ENCODE data around the gene DNMT3B.

The DNMT3B gene

GRCh38 chr20:32789896-32790750, 27.9 kb downstream of the DNMT3B start:
- H3K79me2 ChIP-seq (ENCODE audit: insufficient read depth, low read length) = no peaks in the 10 kb centered on the region
- peak; percentile 86 for ATAC-seq (ENCODE audit: insufficient read depth, low read depth)
- no peak overlapping the region for H3K4me2 ChIP-seq (ENCODE audit: insufficient read depth, low read length)

GRCh38 chr20:32790751-32791057, 28.5 kb downstream of the DNMT3B start:
- Histone ChIP-seq H3K9me3 (ENCODE audit: insufficient read depth, low read length, severe bottlenecking) (no peaks in the 10 kb centered on the region), H2AFZ (ENCODE audit: low read depth, low read length) (no peak overlapping the region), H3K79me2 (ENCODE audit: insufficient read depth, low read length) (no peaks in the 10 kb centered on the region), H3K4me3 (ENCODE audit: low read depth in 1 of 2, low read length in 2 of 2) (no peak overlapping the region), H3K36me3 (ENCODE audit: insufficient read depth, low read length) (peaks cover 46% of the 10 kb centered on the region), H3K27ac (ENCODE audit: low read length) (no peak overlapping the region), H4K20me1 (ENCODE audit: insufficient read depth, low read length) (no peaks in the 10 kb centered on the region), H3K4me1 (ENCODE audit: insufficient read depth, low read length) (peaks cover 44% of the 10 kb centered on the region), H3K27me3 (ENCODE audit: insufficient read depth, low read length, poor library complexity) (no peaks in the 10 kb centered on the region), H3K9ac (ENCODE audit: low read depth, low read length) (no peak overlapping the region), H3K4me2 (ENCODE audit: insufficient read depth, low read length) (no peak overlapping the region)
- DNase-seq (no peak), ATAC-seq (ENCODE audit: insufficient read depth, low read depth) (no peak)
- TF ChIP-seq CTCF (IDR thresholded peaks at IDR 0.05; ENCODE audit: borderline replicate concordance, extremely low read depth, low read length, poor library complexity, severe bottlenecking) (no peak), EZH2 (IDR thresholded peaks at IDR 0.05; ENCODE audit: borderline replicate concordance, low read depth, low read length, severe bottlenecking) (no peak)

More at GRCh38 chr20:32789896-32790750, 27.9 kb downstream of the DNMT3B start:
- Histone ChIP-seq H3K4me1 (ENCODE audit: insufficient read depth, low read length) (peaks cover 38% of the 10 kb centered on the region), H3K9ac (ENCODE audit: low read depth, low read length) (no peak overlapping the region), H4K20me1 (ENCODE audit: insufficient read depth, low read length) (no peaks in the 10 kb centered on the region), H3K27ac (ENCODE audit: low read length) (no peak overlapping the region), H3K27me3 (ENCODE audit: insufficient read depth, low read length, poor library complexity) (no peaks in the 10 kb centered on the region), H3K4me3 (ENCODE audit: low read depth in 1 of 2, low read length in 2 of 2) (no peak overlapping the region), H3K9me3 (ENCODE audit: insufficient read depth, low read length, severe bottlenecking) (no peaks in the 10 kb centered on the region), H3K36me3 (ENCODE audit: insufficient read depth, low read length) (peaks cover 46% of the 10 kb centered on the region), H2AFZ (ENCODE audit: low read depth, low read length) (no peak overlapping the region)
- DNase-seq = peak; percentile 86
- TF ChIP-seq EZH2 (IDR thresholded peaks at IDR 0.05; ENCODE audit: borderline replicate concordance, low read depth, low read length, severe bottlenecking) (no peak), CTCF (IDR thresholded peaks at IDR 0.05; ENCODE audit: borderline replicate concordance, extremely low read depth, low read length, poor library complexity, severe bottlenecking) (peak; percentile 100)

GRCh38 chr20:32792316-32792715, 30.1 kb downstream of the DNMT3B start:
- Histone ChIP-seq H3K4me3 (ENCODE audit: low read depth in 1 of 2, low read length in 2 of 2) (no peak overlapping the region), H3K4me2 (ENCODE audit: insufficient read depth, low read length) (no peak overlapping the region), H4K20me1 (ENCODE audit: insufficient read depth, low read length) (no peaks in the 10 kb centered on the region), H3K36me3 (ENCODE audit: insufficient read depth, low read length) (peaks cover 34% of the 10 kb centered on the region), H3K9me3 (ENCODE audit: insufficient read depth, low read length, severe bottlenecking) (no peaks in the 10 kb centered on the region), H3K4me1 (ENCODE audit: insufficient read depth, low read length) (peaks cover 60% of the 10 kb centered on the region), H2AFZ (ENCODE audit: low read depth, low read length) (no peak overlapping the region), H3K27me3 (ENCODE audit: insufficient read depth, low read length, poor library complexity) (no peaks in the 10 kb centered on the region), H3K27ac (ENCODE audit: low read length) (peak overlapping the region; percentile 76), H3K9ac (ENCODE audit: low read depth, low read length) (no peak overlapping the region), H3K79me2 (ENCODE audit: insufficient read depth, low read length) (no peaks in the 10 kb centered on the region)
- peak; percentile 47 for ATAC-seq (ENCODE audit: insufficient read depth, low read depth)
- DNase-seq = peak; percentile 74
- TF ChIP-seq CTCF (IDR thresholded peaks at IDR 0.05; ENCODE audit: borderline replicate concordance, extremely low read depth, low read length, poor library complexity, severe bottlenecking) (no peak), EZH2 (IDR thresholded peaks at IDR 0.05; ENCODE audit: borderline replicate concordance, low read depth, low read length, severe bottlenecking) (no peak)

Measured in DND-41 (cell line).